GM21529 (cell line): ENCODE results near the gene PLPPR4.

Experiments used
- ATAC-seq: cut with Tn5 transposase; IDR thresholded peaks from one replicate; pipeline ENCODE4 v1.9.1; 2021; ENCODE audit not compliant: unreplicated experiment

The PLPPR4 gene

DNA sequence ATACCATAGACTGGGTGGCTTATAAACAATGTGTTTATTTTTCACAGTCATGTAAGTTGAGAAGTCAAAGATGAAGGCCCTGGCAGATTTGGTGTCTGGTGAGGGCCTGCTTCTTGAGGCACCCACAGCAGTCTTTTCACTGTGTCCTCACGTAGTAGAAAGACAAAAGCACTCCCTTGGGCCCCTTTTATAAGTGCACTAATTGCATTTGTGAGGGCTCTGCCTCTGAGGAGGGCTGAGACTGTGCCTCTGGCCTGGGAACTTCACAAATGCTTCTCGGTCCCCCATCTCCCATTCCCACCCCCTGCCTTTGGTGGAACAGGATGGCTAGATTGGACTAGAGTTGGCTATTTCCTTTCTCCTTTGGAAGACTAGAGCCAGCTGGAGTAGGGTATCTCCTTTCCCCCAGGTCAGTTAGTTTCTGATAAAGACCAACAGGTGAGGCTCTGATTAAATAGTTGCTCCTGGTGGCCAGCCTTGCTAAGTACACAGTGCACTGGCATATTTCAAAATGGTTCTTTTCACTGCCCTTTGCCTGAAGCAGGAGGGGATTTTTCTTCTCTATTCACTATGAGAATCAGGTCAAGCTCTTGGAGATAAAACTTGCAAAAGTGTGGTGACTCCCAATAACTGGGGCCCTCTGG, 82.9 kb downstream of the PLPPR4 start:
- no peak for ATAC-seq

DNA sequence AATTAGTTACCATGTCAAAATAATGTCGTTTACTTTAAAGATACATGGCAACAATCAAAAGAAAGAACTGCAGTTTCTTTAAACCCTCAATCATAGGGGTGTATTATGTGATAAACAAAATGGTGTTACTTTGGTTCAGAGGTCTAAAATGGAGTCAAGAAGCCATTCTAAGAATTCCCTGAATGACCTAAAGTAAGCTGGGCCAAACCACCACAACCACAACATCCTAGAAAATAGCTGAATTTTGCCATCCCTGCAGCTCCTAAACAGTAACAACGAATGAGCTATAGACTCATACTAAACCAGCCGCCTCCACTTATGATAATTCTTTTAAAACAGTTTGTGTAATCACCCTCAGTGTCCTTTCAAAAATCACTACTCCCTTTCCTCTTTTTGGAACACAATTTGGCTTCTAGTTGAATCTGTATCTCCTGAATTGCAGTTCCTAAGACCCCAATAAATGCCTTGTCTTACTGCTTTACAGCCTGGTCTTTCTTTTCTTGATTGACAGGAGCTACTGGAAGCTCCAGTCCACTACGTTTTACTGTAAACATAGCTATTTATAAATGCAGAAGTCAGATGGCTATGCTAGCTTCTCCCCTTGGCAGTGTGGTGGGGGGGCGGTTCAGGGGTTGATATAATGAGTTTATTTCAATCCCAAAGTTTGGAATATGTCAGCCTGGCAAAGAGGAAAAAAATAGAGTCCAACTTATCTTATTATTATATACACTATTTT, 84.3 kb downstream of the PLPPR4 start:
- ATAC-seq = no peak

- no peak for ATAC-seq
Measured at GRCh38 chr1:99352821-99353220, 88.5 kb downstream of the PLPPR4 start.

DNA sequence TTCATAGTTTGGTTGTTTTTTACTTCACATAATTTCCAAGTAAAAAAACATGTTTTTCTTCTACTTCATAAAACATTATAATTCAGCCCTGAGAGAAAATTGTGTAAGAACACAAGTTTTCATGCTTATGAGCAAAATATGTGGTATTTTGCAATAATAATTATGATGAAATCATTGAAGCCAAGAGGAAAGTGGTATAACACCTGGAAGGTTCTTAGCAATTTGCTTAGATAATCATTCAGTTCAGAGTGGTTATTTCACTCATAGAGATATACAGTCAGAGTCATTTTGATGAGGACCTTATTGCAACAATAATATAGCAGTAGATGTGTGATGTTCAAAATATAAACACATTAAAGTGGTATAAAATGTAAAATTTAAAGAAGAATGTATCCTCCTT, 94.5 kb downstream of the PLPPR4 start:
- ATAC-seq = no peak
